Astrocyte (in vitro differentiated cells and primary cell): Measurements from ENCODE around the gene RPAIN. TPM values are rescaled to one million over a fixed set of nuclear protein-coding genes. Genes with fewer than 3 reads are reported as not detected.

Experiments
- DNase-seq: peaks from one replicate; pipeline ENCODE4 v3.0.0-alpha.2; 2010; ENCODE audit warnings: low read depth
- FAIRE-seq: peaks from 2 replicates; lab custom pipeline; 2011; peaks lifted over from hg19 to GRCh38; lab: Jason Lieb, UNC
- H2AFZ ChIP-seq: 2 replicates; pipeline ENCODE4 v1.6.0; 2012; ENCODE audit warnings: low read depth, low read length, inconsistent platforms
- H3K27ac ChIP-seq: 2 replicates; pipeline ENCODE4 v1.5.1; 2011; ENCODE audit warnings: low read depth, low read length, inconsistent platforms
- H3K27me3 ChIP-seq: 2 replicates; pipeline ENCODE4 v1.6.0; 2011; ENCODE audit warnings: low read length, inconsistent platforms; ENCODE audit not compliant: insufficient read depth
- H3K36me3 ChIP-seq: 2 replicates; pipeline ENCODE4 v1.5.1; 2011; ENCODE audit warnings: low read length, inconsistent platforms; ENCODE audit not compliant: insufficient read depth
- H3K4me1 ChIP-seq: 2 replicates; pipeline ENCODE4 v1.5.1; 2011; ENCODE audit warnings: low read length, inconsistent platforms; ENCODE audit not compliant: insufficient read depth
- H3K4me2 ChIP-seq: 2 replicates; pipeline ENCODE4 v1.6.0; 2012; ENCODE audit warnings: low read length, inconsistent platforms
- H3K4me3 ChIP-seq: 2 replicates; pipeline ENCODE4 v1.5.1; 2011; ENCODE audit warnings: low read depth, mild to moderate bottlenecking, low read length, inconsistent platforms; ENCODE audit not compliant: insufficient read depth
- H3K79me2 ChIP-seq: 2 replicates; pipeline ENCODE4 v1.6.0; 2012; ENCODE audit warnings: mild to moderate bottlenecking, low read length, inconsistent platforms; ENCODE audit not compliant: insufficient read depth
- H3K9ac ChIP-seq: 2 replicates; pipeline ENCODE4 v1.6.0; 2012; ENCODE audit warnings: mild to moderate bottlenecking, low read length, inconsistent platforms
- H3K9me3 ChIP-seq: 2 replicates; pipeline ENCODE4 v1.5.1; 2012; ENCODE audit warnings: low read depth, mild to moderate bottlenecking, low read length, inconsistent platforms; ENCODE audit not compliant: insufficient read depth
- H4K20me1 ChIP-seq: 2 replicates; pipeline ENCODE4 v1.6.0; 2012; ENCODE audit warnings: low read length, inconsistent platforms; ENCODE audit not compliant: insufficient read depth
- H3K27ac Mint-ChIP-seq: one replicate; pipeline ENCODE4 v1.8.0; 2021; ENCODE audit warnings: mild to moderate bottlenecking, mixed read lengths; ENCODE audit not compliant: unreplicated experiment
- H3K27me3 Mint-ChIP-seq: one replicate; pipeline ENCODE4 v1.8.0; 2021; ENCODE audit warnings: low read depth, mixed read lengths; ENCODE audit not compliant: unreplicated experiment
- H3K36me3 Mint-ChIP-seq: one replicate; pipeline ENCODE4 v1.8.0; 2021; ENCODE audit warnings: low read depth, mixed read lengths; ENCODE audit not compliant: unreplicated experiment
- H3K4me1 Mint-ChIP-seq: one replicate; pipeline ENCODE4 v1.8.0; 2021; ENCODE audit warnings: low read depth, mixed read lengths; ENCODE audit not compliant: unreplicated experiment
- H3K4me3 Mint-ChIP-seq: one replicate; pipeline ENCODE4 v1.8.0; 2021; ENCODE audit warnings: mild to moderate bottlenecking, moderate library complexity, mixed read lengths; ENCODE audit not compliant: unreplicated experiment
- H3K9me3 Mint-ChIP-seq: one replicate; pipeline ENCODE4 v1.8.0; 2021; ENCODE audit warnings: mild to moderate bottlenecking, mixed read lengths; ENCODE audit not compliant: unreplicated experiment
- CTCF ChIP-seq: IDR thresholded peaks from 2 replicates; pipeline ENCODE4 v1.5.1; 2011; ENCODE audit warnings: low read depth, mild to moderate bottlenecking, inconsistent platforms, low read length, moderate library complexity; ENCODE audit not compliant: insufficient read depth
- EZH2 ChIP-seq: IDR thresholded peaks from 2 replicates; pipeline ENCODE4 v1.6.1; 2012; ENCODE audit warnings: mild to moderate bottlenecking, low read length, inconsistent platforms; ENCODE audit not compliant: insufficient read depth
- total RNA-seq: library from RNA; stranded (reverse); gene quantifications from 2 replicates; pipeline ENCODE4 v1.2.1, GENCODE V29; 2021

RPAIN gene
- total RNA-seq, 1 donor from 2014 or later: 46.5 TPM

GRCh38 chr17:5399767-5400166 lies 20.2 kb upstream of the RPAIN start:
- Mint-ChIP-seq H3K27me3 (no peaks in the 10 kb centered on the region), H3K36me3 (peaks cover 16% of the 10 kb centered on the region), H3K27ac (no peak overlapping the region), H3K4me1 (peaks cover 2% of the 10 kb centered on the region), H3K9me3 (no peaks in the 10 kb centered on the region), H3K4me3 (no peak overlapping the region)
- Histone ChIP-seq H3K27me3 (no peaks in the 10 kb centered on the region), H3K4me3 (no peak overlapping the region), H3K4me1 (no peaks in the 10 kb centered on the region), H3K9me3 (no peaks in the 10 kb centered on the region), H2AFZ (no peak overlapping the region), H3K36me3 (peaks cover 48% of the 10 kb centered on the region), H3K9ac (no peak overlapping the region), H3K27ac (no peak overlapping the region), H4K20me1 (peaks cover 6% of the 10 kb centered on the region), H3K4me2 (no peak overlapping the region), H3K79me2 (no peaks in the 10 kb centered on the region)
- TF ChIP-seq EZH2: no peak
- no peak for TF ChIP-seq CTCF
- no peak for FAIRE-seq
- DNase-seq: no peak

- H3K9me3 Mint-ChIP-seq: no peaks in the 10 kb centered on the region
- H3K36me3 Mint-ChIP-seq: peaks cover 8% of the 10 kb centered on the region
- no peak overlapping the region for H2AFZ ChIP-seq
- FAIRE-seq: no peak
- H4K20me1 ChIP-seq: peaks cover 10% of the 10 kb centered on the region
- TF ChIP-seq CTCF: no peak
- TF ChIP-seq EZH2: no peak
- no peak overlapping the region for H3K4me2 ChIP-seq
- H3K4me3 Mint-ChIP-seq: no peak overlapping the region
- no peak overlapping the region for H3K27ac Mint-ChIP-seq
- no peaks in the 10 kb centered on the region for H3K4me1 Mint-ChIP-seq
- H3K9me3 ChIP-seq: no peaks in the 10 kb centered on the region
- peaks cover 4% of the 10 kb centered on the region for H3K79me2 ChIP-seq
- H3K4me3 ChIP-seq: no peak overlapping the region
- no peak overlapping the region for H3K9ac ChIP-seq
- no peaks in the 10 kb centered on the region for H3K27me3 ChIP-seq
- H3K27ac ChIP-seq: no peak overlapping the region
- no peaks in the 10 kb centered on the region for H3K27me3 Mint-ChIP-seq
- no peak for DNase-seq
- no peaks in the 10 kb centered on the region for H3K4me1 ChIP-seq
- peaks cover 77% of the 10 kb centered on the region for H3K36me3 ChIP-seq
Measured at GRCh38 chr17:5405400-5405799, 14.6 kb upstream of the RPAIN start.

GRCh38 chr17:5408186-5408585 lies 11.8 kb upstream of the RPAIN start:
- no peak for TF ChIP-seq CTCF
- TF ChIP-seq EZH2: no peak
- Mint-ChIP-seq H3K27ac (no peak overlapping the region), H3K27me3 (no peaks in the 10 kb centered on the region), H3K4me3 (no peak overlapping the region), H3K36me3 (peaks cover 16% of the 10 kb centered on the region), H3K4me1 (peaks cover 2% of the 10 kb centered on the region), H3K9me3 (no peaks in the 10 kb centered on the region)
- peaks cover 24% of the 10 kb centered on the region for H3K79me2 ChIP-seq
- no peak overlapping the region for H3K4me2 ChIP-seq
- no peak overlapping the region for H3K27ac ChIP-seq
- peaks cover 5% of the 10 kb centered on the region for H3K4me1 ChIP-seq
- H4K20me1 ChIP-seq: peaks cover 21% of the 10 kb centered on the region
- no peak overlapping the region for H3K4me3 ChIP-seq
- H3K9me3 ChIP-seq: no peaks in the 10 kb centered on the region
- H3K36me3 ChIP-seq: peaks cover 81% of the 10 kb centered on the region
- DNase-seq (no peak), FAIRE-seq (no peak)
- no peaks in the 10 kb centered on the region for H3K27me3 ChIP-seq
- no peak overlapping the region for H3K9ac ChIP-seq
- H2AFZ ChIP-seq: no peak overlapping the region
